DOHH2 (cell line): Measurements from ENCODE around the gene SHC3.

Experiments used
- EZH2phosphoT487 ChIP-seq: fragments of 200-600 bp; sonication (generic); IDR thresholded peaks from 2 replicates; pipeline ENCODE4 v1.6.1; 2017; ENCODE audit warnings: borderline replicate concordance, mild to moderate bottlenecking, antibody characterized with exemption, low read length, moderate library complexity, mixed read lengths
- TF ChIP-seq, protein P1 (sequence below): fragments of 200-600 bp; sonication (generic); IDR thresholded peaks from one replicate; pipeline ENCODE4 v1.5.1; 2014; ENCODE audit warnings: antibody characterized with exemption, mild to moderate bottlenecking, low read depth, low read length; ENCODE audit not compliant: poor library complexity, severe bottlenecking

DNA sequence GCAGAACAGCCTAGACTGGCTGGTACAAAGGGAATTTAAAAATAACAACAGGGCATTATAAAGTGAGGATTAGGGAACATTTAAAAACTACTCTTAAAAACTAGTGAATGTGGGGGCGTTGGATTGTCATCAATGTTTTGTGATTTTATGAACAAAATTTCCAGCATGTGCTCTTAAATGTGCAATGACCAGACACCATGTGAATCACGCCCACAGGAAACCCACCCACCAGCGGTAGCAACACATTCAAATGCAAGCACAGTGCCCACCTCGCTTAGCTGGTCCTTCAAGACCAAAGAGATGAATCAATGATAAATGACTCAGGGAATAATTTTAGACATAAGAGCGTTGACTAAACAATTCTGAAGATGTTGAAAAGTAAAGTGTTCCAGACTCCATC, 146.4 kb downstream of the SHC3 start:
- TF ChIP-seq, protein P1, sequence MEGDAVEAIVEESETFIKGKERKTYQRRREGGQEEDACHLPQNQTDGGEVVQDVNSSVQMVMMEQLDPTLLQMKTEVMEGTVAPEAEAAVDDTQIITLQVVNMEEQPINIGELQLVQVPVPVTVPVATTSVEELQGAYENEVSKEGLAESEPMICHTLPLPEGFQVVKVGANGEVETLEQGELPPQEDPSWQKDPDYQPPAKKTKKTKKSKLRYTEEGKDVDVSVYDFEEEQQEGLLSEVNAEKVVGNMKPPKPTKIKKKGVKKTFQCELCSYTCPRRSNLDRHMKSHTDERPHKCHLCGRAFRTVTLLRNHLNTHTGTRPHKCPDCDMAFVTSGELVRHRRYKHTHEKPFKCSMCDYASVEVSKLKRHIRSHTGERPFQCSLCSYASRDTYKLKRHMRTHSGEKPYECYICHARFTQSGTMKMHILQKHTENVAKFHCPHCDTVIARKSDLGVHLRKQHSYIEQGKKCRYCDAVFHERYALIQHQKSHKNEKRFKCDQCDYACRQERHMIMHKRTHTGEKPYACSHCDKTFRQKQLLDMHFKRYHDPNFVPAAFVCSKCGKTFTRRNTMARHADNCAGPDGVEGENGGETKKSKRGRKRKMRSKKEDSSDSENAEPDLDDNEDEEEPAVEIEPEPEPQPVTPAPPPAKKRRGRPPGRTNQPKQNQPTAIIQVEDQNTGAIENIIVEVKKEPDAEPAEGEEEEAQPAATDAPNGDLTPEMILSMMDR: no peak
- no peak for TF ChIP-seq EZH2phosphoT487
